HEK293T (cell line): ENCODE data around the gene RBFOX2.

Experiments used
- CTCF ChIA-PET: fragments of 350-600 bp; formaldehyde crosslinking; extraction: SDS; loops from one replicate; lab custom pipeline; 2021; ENCODE audit warnings: antibody characterized with exemption, inconsistent platforms; lab: Yijun Ruan, JAX
- POLR2A ChIA-PET: fragments of 350-600 bp; formaldehyde crosslinking; extraction: SDS; loops from one replicate; lab custom pipeline; 2020; ENCODE audit warnings: antibody characterized with exemption, inconsistent platforms; lab: Yijun Ruan, JAX
- DNase-seq: peaks from one replicate; pipeline ENCODE4 v3.0.0; 2012; ENCODE audit warnings: mixed read lengths; ENCODE audit errors: extremely low spot score
- ARNT ChIP-seq: fragments of 450-650 bp; IDR thresholded peaks from 2 replicates; pipeline ENCODE4 v1.6.1; 2017; ENCODE audit warnings: mild to moderate bottlenecking
- BHLHE40 ChIP-seq: fragments of 450-650 bp; IDR thresholded peaks from 2 replicates; pipeline ENCODE4 v1.6.1; 2016; ENCODE audit warnings: mild to moderate bottlenecking, moderate library complexity, borderline replicate concordance
- CTBP1 ChIP-seq: fragments of 450-650 bp; IDR thresholded peaks from 2 replicates; pipeline ENCODE4 v1.6.1; 2016; ENCODE audit warnings: borderline replicate concordance
- ELF4 ChIP-seq: fragments of 450-650 bp; IDR thresholded peaks from 2 replicates; pipeline ENCODE4 v1.6.1; 2017; ENCODE audit warnings: antibody characterized with exemption
- FOXA1 ChIP-seq: fragments of 450-650 bp; IDR thresholded peaks from 2 replicates; pipeline ENCODE4 v1.6.1; 2016; ENCODE audit warnings: mild to moderate bottlenecking
- FOXK2 ChIP-seq: fragments of 450-650 bp; IDR thresholded peaks from 2 replicates; pipeline ENCODE4 v1.6.1; 2016; ENCODE audit warnings: mild to moderate bottlenecking
- FOXM1 ChIP-seq: fragments of 450-650 bp; IDR thresholded peaks from 2 replicates; pipeline ENCODE4 v1.6.1; 2017; ENCODE audit warnings: mild to moderate bottlenecking, borderline replicate concordance
- HDGF ChIP-seq: fragments of 450-650 bp; IDR thresholded peaks from 2 replicates; pipeline ENCODE4 v1.6.1; 2017; ENCODE audit warnings: antibody characterized with exemption, borderline replicate concordance
- L3MBTL2 ChIP-seq: fragments of 450-650 bp; conservative IDR thresholded peaks from 2 replicates; pipeline ENCODE4 v1.6.1; 2016; ENCODE audit warnings: mild to moderate bottlenecking
- LEF1 ChIP-seq: fragments of 450-650 bp; IDR thresholded peaks from 2 replicates; pipeline ENCODE4 v1.6.1; 2017; ENCODE audit warnings: mild to moderate bottlenecking, borderline replicate concordance
- NFRKB ChIP-seq: fragments of 450-650 bp; IDR thresholded peaks from 2 replicates; pipeline ENCODE4 v1.6.1; 2016; ENCODE audit warnings: mild to moderate bottlenecking, moderate library complexity
- PKNOX1 ChIP-seq: fragments of 450-650 bp; IDR thresholded peaks from 2 replicates; pipeline ENCODE4 v1.6.1; 2016
- SP1 ChIP-seq: fragments of 450-650 bp; IDR thresholded peaks from 2 replicates; pipeline ENCODE4 v1.6.1; 2017
- SUZ12 ChIP-seq: fragments of 450-650 bp; IDR thresholded peaks from 2 replicates; pipeline ENCODE4 v1.6.1; 2016; ENCODE audit warnings: mild to moderate bottlenecking
- TARDBP ChIP-seq: fragments of 450-650 bp; IDR thresholded peaks from 2 replicates; pipeline ENCODE4 v1.6.1; 2016
- ZNF384 ChIP-seq: fragments of 450-650 bp; IDR thresholded peaks from 2 replicates; pipeline ENCODE4 v1.6.1; 2016

Gene RBFOX2

GRCh38 chr22:35733036-35733435, 295.6 kb downstream of the RBFOX2 start:
- CTCF ChIA-PET, result no interaction called here
- TF ChIP-seq ZNF384 (no peak), NFRKB (no peak), ARNT (no peak), HDGF (no peak), PKNOX1 (no peak), LEF1 (no peak), FOXM1 (no peak), SUZ12 (no peak), FOXK2 (no peak), FOXA1 (no peak), TARDBP (no peak), SP1 (no peak), BHLHE40 (no peak), L3MBTL2 (no peak), ELF4 (no peak), CTBP1 (no peak)
- POLR2A ChIA-PET, result no interaction called here
- no peak for DNase-seq

GRCh38 chr22:35732116-35732515, 296.5 kb downstream of the RBFOX2 start:
- no peak for DNase-seq
- ChIA-PET POLR2A (no interaction called here), CTCF (interaction anchor here (0.7 kb wide), 1 partner anchor 542 kb away, joined by 7 read pairs; no protein-coding TSS in a partner anchor)
- TF ChIP-seq TARDBP (no peak), SUZ12 (no peak), NFRKB (no peak), HDGF (no peak), FOXK2 (no peak), CTBP1 (no peak), BHLHE40 (no peak), FOXA1 (no peak), SP1 (no peak)

DNA sequence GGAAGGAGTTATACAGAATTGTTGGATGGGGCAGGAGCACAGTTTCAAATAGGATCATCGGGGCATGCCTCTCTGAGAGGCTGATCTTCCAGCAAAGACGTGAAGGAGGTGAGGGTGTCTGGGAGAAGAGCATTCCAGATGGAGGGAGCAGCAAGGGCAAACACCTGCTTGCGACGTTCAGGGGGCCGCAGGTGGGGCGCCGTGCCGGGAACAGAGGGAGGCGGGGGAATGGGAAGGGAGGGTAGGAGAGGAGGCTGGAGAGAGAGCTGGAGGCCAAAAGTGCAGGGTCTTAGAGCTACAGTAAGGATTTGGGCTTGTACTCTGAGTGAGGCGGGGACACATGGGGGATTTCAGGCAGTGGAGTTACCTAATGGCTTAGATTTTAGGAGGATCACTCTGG, 297.3 kb downstream of the RBFOX2 start:
- DNase-seq, result no peak
- POLR2A ChIA-PET, result no interaction called here
- TF ChIP-seq NFRKB (no peak), HDGF (no peak), SUZ12 (no peak), FOXA1 (no peak), FOXK2 (no peak), ARNT (no peak), TARDBP (no peak), ELF4 (no peak), LEF1 (no peak), BHLHE40 (no peak), L3MBTL2 (no peak), CTBP1 (no peak), PKNOX1 (no peak), ZNF384 (no peak)
- CTCF ChIA-PET, result no interaction called here

- ChIA-PET CTCF (no interaction called here), POLR2A (no interaction called here)
- DNase-seq, result no peak
- TF ChIP-seq ZNF384 (no peak), CTBP1 (no peak), PKNOX1 (no peak), BHLHE40 (no peak), FOXA1 (no peak), NFRKB (no peak), ARNT (no peak), FOXM1 (no peak), HDGF (no peak), FOXK2 (no peak), TARDBP (no peak), SP1 (no peak), LEF1 (no peak), ELF4 (no peak), L3MBTL2 (no peak), SUZ12 (no peak)
Observed at GRCh38 chr22:35729309-35729698, 299.3 kb downstream of the RBFOX2 start.

DNA sequence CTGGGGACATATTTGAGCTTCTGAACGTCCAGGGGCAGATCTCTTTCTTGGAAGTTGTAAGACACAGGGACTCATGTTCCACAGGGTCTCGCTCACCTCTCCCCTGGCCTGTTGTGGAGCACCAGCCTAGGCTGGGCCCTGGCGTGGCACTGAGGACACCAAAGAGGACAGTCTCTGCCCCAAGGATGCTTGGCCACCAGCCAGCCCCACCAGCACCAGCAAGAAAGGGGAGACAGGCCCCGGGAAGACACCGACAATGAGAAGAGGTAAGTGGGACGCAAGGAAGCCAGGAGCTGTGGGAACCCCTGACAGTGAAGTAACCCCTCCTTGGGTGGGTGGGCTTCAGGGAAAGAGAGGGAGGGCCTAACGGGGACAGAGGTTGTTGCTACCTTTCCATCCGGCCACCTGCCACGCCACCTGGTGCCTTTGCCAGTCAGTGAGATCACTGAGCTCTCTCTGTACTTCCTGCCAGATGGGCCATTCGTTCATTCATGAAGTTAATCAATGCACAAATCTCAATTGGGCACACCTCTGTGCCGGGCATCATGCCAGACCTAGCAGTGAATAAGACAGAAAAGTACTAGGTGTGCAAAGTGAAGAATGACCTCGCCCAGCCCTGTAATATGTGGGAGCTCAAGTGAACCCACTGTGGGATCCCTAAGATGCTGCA, 299.9 kb downstream of the RBFOX2 start:
- ChIA-PET CTCF (no interaction called here), POLR2A (no interaction called here)
- TF ChIP-seq NFRKB (no peak), PKNOX1 (no peak), SUZ12 (no peak), HDGF (no peak), ELF4 (no peak), TARDBP (no peak), L3MBTL2 (no peak), LEF1 (no peak), ZNF384 (no peak), ARNT (no peak)
- DNase-seq, result no peak
